Keratinocyte (primary cell): ENCODE results near the gene ARHGAP15. TPM values are rescaled to one million over a fixed set of nuclear protein-coding genes. Genes with fewer than 3 reads are reported as not detected.

Source experiments
- DNase-seq: peaks from one replicate; pipeline ENCODE4 v3.0.0-alpha.2; 2011; ENCODE audit warnings: low read depth, missing footprints, low spot score
- FAIRE-seq: peaks from 2 replicates; lab custom pipeline; 2011; peaks lifted over from hg19 to GRCh38; lab: Jason Lieb, UNC
- H2AFZ ChIP-seq: 2 replicates; pipeline ENCODE4 v1.6.0; 2012; ENCODE audit warnings: low read length, control low read depth, inconsistent platforms; ENCODE audit not compliant: control insufficient read depth
- H3K27ac ChIP-seq: 2 replicates; pipeline ENCODE4 v1.5.1; 2011; ENCODE audit warnings: low read length; ENCODE audit not compliant: control insufficient read depth, insufficient read depth
- H3K27me3 ChIP-seq: 3 replicates; pipeline ENCODE4 v1.6.0; 2011; ENCODE audit warnings: low read length; ENCODE audit not compliant: control insufficient read depth, insufficient read depth; ENCODE audit errors: extremely low read depth
- H3K36me3 ChIP-seq, 2 experiments: 2 replicates in 1 of 2; 3 replicates in 1 of 2; pipeline ENCODE4 v1.5.1; 2011; ENCODE audit warnings: low read length in 2 of 2, mild to moderate bottlenecking in 1 of 2; ENCODE audit not compliant: control insufficient read depth in 2 of 2, insufficient read depth in 2 of 2; ENCODE audit errors: extremely low read depth in 1 of 2
- H3K4me1 ChIP-seq: 3 replicates; pipeline ENCODE4 v1.5.1; 2011; ENCODE audit warnings: low read length; ENCODE audit not compliant: control insufficient read depth, insufficient read depth; ENCODE audit errors: extremely low read depth
- H3K4me2 ChIP-seq: 3 replicates; pipeline ENCODE4 v1.6.0; 2011; ENCODE audit warnings: low read depth, low read length; ENCODE audit not compliant: control insufficient read depth, insufficient read depth; ENCODE audit errors: extremely low read depth
- H3K4me3 ChIP-seq, 3 experiments: fragments of 200-600 bp in 1 of 3; sonication (generic) in 1 of 3; 2 replicates in 2 of 3; 3 replicates in 1 of 3; pipeline ENCODE4 v1.5.1; 2011 to 2016; ENCODE audit warnings: low read length in 3 of 3, mild to moderate bottlenecking in 3 of 3, control low read depth in 2 of 3, inconsistent platforms in 1 of 3, low read depth in 1 of 3, mixed read lengths in 1 of 3, mixed run types in 1 of 3, moderate library complexity in 1 of 3; ENCODE audit not compliant: control insufficient read depth in 2 of 3, insufficient read depth in 2 of 3; ENCODE audit errors: extremely low read depth in 1 of 3
- H3K79me2 ChIP-seq: 2 replicates; pipeline ENCODE4 v1.6.0; 2012; ENCODE audit warnings: low read length; ENCODE audit not compliant: control insufficient read depth, insufficient read depth
- H3K9ac ChIP-seq: 3 replicates; pipeline ENCODE4 v1.6.0; 2011; ENCODE audit warnings: low read length; ENCODE audit not compliant: control insufficient read depth, insufficient read depth; ENCODE audit errors: extremely low read depth
- H3K9me1 ChIP-seq: 3 replicates; pipeline ENCODE4 v1.6.0; 2011; ENCODE audit warnings: low read length; ENCODE audit not compliant: control insufficient read depth, insufficient read depth; ENCODE audit errors: extremely low read depth
- H3K9me3 ChIP-seq: 2 replicates; pipeline ENCODE4 v1.5.1; 2012; ENCODE audit warnings: low read depth, low read length; ENCODE audit not compliant: control insufficient read depth
- H4K20me1 ChIP-seq: 3 replicates; pipeline ENCODE4 v1.6.0; 2011; ENCODE audit warnings: low read length; ENCODE audit not compliant: control insufficient read depth, insufficient read depth; ENCODE audit errors: extremely low read depth
- EZH2 ChIP-seq: IDR thresholded peaks from one replicate; pipeline ENCODE4 v1.6.1; 2012; ENCODE audit warnings: inconsistent platforms, mild to moderate bottlenecking, low read length, moderate library complexity
- dilution Hi-C: fragments of 300-500 bp; cut with MboI; formaldehyde crosslinking; loops from one replicate; pipeline ENCODE4 v1.7.0; 2020; ENCODE audit warnings: low sequenced_read_pairs; ENCODE audit not compliant: extremely low pct_ligation_motif_present
- polyA plus RNA-seq, 5 experiments: library from polyadenylated mRNA; depleted of rRNA in 3 of 5; stranded (reverse) in 3 of 5; stranded (forward) in 1 of 5; unstranded in 1 of 5; fragments of >200 nt; gene quantifications; 1 replicate in 1 of 5; 2 replicates in 3 of 5; 3 replicates in 1 of 5; pipeline versions ENCODE4 v1.2.1 to v1.2.3, GENCODE V29; 2011 to 2012; ENCODE audit warnings: missing spikeins in 2 of 5, low read depth in 1 of 5, low replicate concordance in 1 of 5
- TF ChIP-seq, protein P1 (sequence below), 3 experiments: IDR thresholded peaks in 1 of 3; conservative IDR thresholded peaks in 1 of 3; optimal IDR thresholded peaks in 1 of 3; 2 replicates in 2 of 3; 3 replicates in 1 of 3; pipeline versions ENCODE3 to v1.5.1; 2011; ENCODE audit warnings: low read length in 3 of 3, mild to moderate bottlenecking in 3 of 3, moderate library complexity in 2 of 3, control low read depth in 1 of 3, inconsistent platforms in 1 of 3; ENCODE audit not compliant: insufficient read depth in 2 of 3; ENCODE audit errors: extremely low read depth in 1 of 3

The ARHGAP15 gene
- polyA plus RNA-seq, 1 donor (not counting 4 experiments of a cell fraction or from before 2014, with no cell fraction given): not detected

- dilution Hi-C loops: no loop called here
- TF ChIP-seq, protein P1, sequence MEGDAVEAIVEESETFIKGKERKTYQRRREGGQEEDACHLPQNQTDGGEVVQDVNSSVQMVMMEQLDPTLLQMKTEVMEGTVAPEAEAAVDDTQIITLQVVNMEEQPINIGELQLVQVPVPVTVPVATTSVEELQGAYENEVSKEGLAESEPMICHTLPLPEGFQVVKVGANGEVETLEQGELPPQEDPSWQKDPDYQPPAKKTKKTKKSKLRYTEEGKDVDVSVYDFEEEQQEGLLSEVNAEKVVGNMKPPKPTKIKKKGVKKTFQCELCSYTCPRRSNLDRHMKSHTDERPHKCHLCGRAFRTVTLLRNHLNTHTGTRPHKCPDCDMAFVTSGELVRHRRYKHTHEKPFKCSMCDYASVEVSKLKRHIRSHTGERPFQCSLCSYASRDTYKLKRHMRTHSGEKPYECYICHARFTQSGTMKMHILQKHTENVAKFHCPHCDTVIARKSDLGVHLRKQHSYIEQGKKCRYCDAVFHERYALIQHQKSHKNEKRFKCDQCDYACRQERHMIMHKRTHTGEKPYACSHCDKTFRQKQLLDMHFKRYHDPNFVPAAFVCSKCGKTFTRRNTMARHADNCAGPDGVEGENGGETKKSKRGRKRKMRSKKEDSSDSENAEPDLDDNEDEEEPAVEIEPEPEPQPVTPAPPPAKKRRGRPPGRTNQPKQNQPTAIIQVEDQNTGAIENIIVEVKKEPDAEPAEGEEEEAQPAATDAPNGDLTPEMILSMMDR (optimal IDR thresholded peaks at IDR 0.05 in 1 of 3, IDR thresholded peaks at IDR 0.05 in 1 of 3, conservative IDR thresholded peaks at IDR 0.05 in 1 of 3; ENCODE audit: extremely low read depth in 1 of 3, insufficient read depth in 2 of 3, low read length in 3 of 3): no peak
- TF ChIP-seq EZH2: no peak
- FAIRE-seq: no peak
Observed at GRCh38 chr2:143190431-143190830, 61.2 kb downstream of the ARHGAP15 start.

GRCh38 chr2:143192106-143192505 is 62.9 kb downstream of the ARHGAP15 start:
- dilution Hi-C loops: no loop called here
- Histone ChIP-seq H3K4me3 (no peak overlapping the region), H3K79me2 (no peaks in the 10 kb centered on the region), H3K36me3 (no peaks in the 10 kb centered on the region), H3K4me1 (no peaks in the 10 kb centered on the region), H3K27ac (no peak overlapping the region), H2AFZ (no peak overlapping the region), H4K20me1 (no peaks in the 10 kb centered on the region), H3K27me3 (no peaks in the 10 kb centered on the region), H3K9me1 (no peaks in the 10 kb centered on the region), H3K4me2 (no peak overlapping the region), H3K9ac (no peak overlapping the region), H3K9me3 (no peaks in the 10 kb centered on the region)
- no peak for DNase-seq
- no peak for FAIRE-seq
- no peak for TF ChIP-seq EZH2
- TF ChIP-seq, protein P1 (optimal IDR thresholded peaks at IDR 0.05 in 1 of 3, IDR thresholded peaks at IDR 0.05 in 1 of 3, conservative IDR thresholded peaks at IDR 0.05 in 1 of 3; ENCODE audit: extremely low read depth in 1 of 3, insufficient read depth in 2 of 3, low read length in 3 of 3): no peak

More at GRCh38 chr2:143190431-143190830, 61.2 kb downstream of the ARHGAP15 start:
- H2AFZ ChIP-seq: no peak overlapping the region
- no peak for DNase-seq
- no peak overlapping the region for H3K4me3 ChIP-seq
- no peak overlapping the region for H3K27ac ChIP-seq
- no peaks in the 10 kb centered on the region for H3K27me3 ChIP-seq
- H3K9ac ChIP-seq: no peak overlapping the region
- no peaks in the 10 kb centered on the region for H3K4me1 ChIP-seq
- H4K20me1 ChIP-seq: no peaks in the 10 kb centered on the region
- H3K9me1 ChIP-seq: no peaks in the 10 kb centered on the region
- H3K79me2 ChIP-seq: no peaks in the 10 kb centered on the region
- no peaks in the 10 kb centered on the region for H3K36me3 ChIP-seq
- H3K9me3 ChIP-seq: no peaks in the 10 kb centered on the region
- no peak overlapping the region for H3K4me2 ChIP-seq
